Esophagus muscularis mucosa (tissue), 4 donors: ENCODE results near the gene TOMM70. TPM values are rescaled to one million over a fixed set of nuclear protein-coding genes. Genes with fewer than 3 reads are reported as not detected.

Source experiments
- DNase-seq: peaks from one replicate; pipeline ENCODE4 v3.0.0-alpha.2; 2017; ENCODE audit errors: extremely low spot score
- H3K27ac ChIP-seq, 4 donors: fragments of 200-600 bp; sonication (generic); replicated peaks in 1 of 4; 1 replicate in 3 of 4; 2 replicates in 1 of 4; pipeline ENCODE4 v1.5.1; 2016 to 2019; ENCODE audit warnings: mild to moderate bottlenecking in 1 of 4
- H3K27me3 ChIP-seq, 4 donors: fragments of 200-600 bp; sonication (generic); one replicate each; pipeline versions ENCODE4 v1.5.1 to v1.6.0; 2016 to 2019
- H3K36me3 ChIP-seq, 4 donors: fragments of 200-600 bp; sonication (generic); one replicate each; pipeline ENCODE4 v1.5.1; 2016 to 2019
- H3K4me1 ChIP-seq, 4 donors: fragments of 200-600 bp; sonication (generic); one replicate each; pipeline ENCODE4 v1.5.1; 2016 to 2019
- H3K4me3 ChIP-seq, 4 donors: fragments of 200-600 bp; sonication (generic); 1 replicate in 2 of 4; 2 replicates in 2 of 4; pipeline ENCODE4 v1.5.1; 2016 to 2019; ENCODE audit warnings: mild to moderate bottlenecking in 4 of 4, moderate library complexity in 1 of 4
- H3K9me3 ChIP-seq, 4 donors: fragments of 200-600 bp; sonication (generic); 1 replicate in 3 of 4; 2 replicates in 1 of 4; pipeline ENCODE4 v1.5.1; 2016 to 2019
- EP300 ChIP-seq: sonication (generic); formaldehyde crosslinking; IDR thresholded peaks from one replicate; pipeline ENCODE4 v1.6.1; 2017; ENCODE audit warnings: antibody characterized with exemption
- POLR2A ChIP-seq: fragments of 450-650 bp; IDR thresholded peaks from one replicate; pipeline ENCODE4 v1.6.1; 2017; ENCODE audit warnings: antibody characterized with exemption, moderate library complexity, mild to moderate bottlenecking, low read depth
- POLR2AphosphoS5 ChIP-seq, 2 donors: sonication (generic); formaldehyde crosslinking; IDR thresholded peaks; one replicate each; pipeline ENCODE4 v1.6.1; 2017; ENCODE audit warnings: antibody characterized with exemption in 2 of 2
- WGBS: methylation state at CpG from one replicate; pipeline ENCODE4 v1.1.5; 2018; 5-methylcytosine and 5-hydroxymethylcytosine counted together
- intact Hi-C: fragments of 100-400 bp; cut with DNase I; formaldehyde crosslinking; loops from one replicate; pipeline ENCODE4 v1.15.1; 2023
- total RNA-seq, 4 donors: library from RNA; depleted of rRNA; stranded (reverse); fragments of >200 nt; gene quantifications; one replicate each; pipeline versions ENCODE4 v1.1.0 to v1.2.1, GENCODE V29; 2016
- TF ChIP-seq, protein P1 (sequence below), 3 experiments: fragments of 200-600 bp in 2 of 3; fragments of 450-650 bp in 1 of 3; sonication (generic) in 2 of 3; IDR thresholded peaks; one replicate each; pipeline ENCODE4 v1.5.1; 2017 to 2019; ENCODE audit warnings: antibody characterized with exemption in 3 of 3, mild to moderate bottlenecking in 2 of 3, moderate library complexity in 1 of 3

The TOMM70 gene
- total RNA-seq, 4 donors from 2014 or later: 43.4 to 50.6 (median 46.4) TPM

DNA sequence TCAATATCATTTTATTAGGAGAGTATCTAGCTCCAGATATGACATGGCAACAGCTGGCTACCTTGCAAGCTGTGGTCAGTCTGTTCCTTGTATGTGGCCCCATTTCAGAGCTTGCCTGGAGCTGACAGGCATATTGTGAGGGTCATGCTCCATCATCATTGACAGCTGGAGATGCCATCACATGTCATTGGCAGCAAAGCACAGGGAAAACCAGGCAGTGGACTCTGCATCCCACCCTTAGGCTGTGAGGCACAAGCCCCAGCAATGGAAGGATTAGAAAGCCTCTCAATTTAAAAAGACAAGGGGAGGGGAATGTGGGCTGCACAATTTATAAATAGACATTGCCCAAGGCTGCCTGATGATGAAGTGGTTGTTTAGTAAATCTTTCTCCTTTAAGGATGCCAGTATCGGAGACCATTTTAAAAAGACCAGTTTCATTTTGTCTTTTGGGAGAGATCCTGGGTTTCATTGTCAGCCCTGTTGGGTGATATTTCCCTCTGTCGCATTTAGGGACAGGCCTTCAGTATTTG, 28.4 kb upstream of the TOMM70 start:
- no peaks in the 10 kb centered on the region for H3K9me3 ChIP-seq
- intact Hi-C loops: no loop called here
- WGBS: 88% methylated on average over 2 of the region's 2 CpGs
- no peak overlapping the region for H3K4me3 ChIP-seq
- H3K4me1 ChIP-seq: no peaks in the 10 kb centered on the region
- TF ChIP-seq POLR2A: no peak
- TF ChIP-seq, protein P1, sequence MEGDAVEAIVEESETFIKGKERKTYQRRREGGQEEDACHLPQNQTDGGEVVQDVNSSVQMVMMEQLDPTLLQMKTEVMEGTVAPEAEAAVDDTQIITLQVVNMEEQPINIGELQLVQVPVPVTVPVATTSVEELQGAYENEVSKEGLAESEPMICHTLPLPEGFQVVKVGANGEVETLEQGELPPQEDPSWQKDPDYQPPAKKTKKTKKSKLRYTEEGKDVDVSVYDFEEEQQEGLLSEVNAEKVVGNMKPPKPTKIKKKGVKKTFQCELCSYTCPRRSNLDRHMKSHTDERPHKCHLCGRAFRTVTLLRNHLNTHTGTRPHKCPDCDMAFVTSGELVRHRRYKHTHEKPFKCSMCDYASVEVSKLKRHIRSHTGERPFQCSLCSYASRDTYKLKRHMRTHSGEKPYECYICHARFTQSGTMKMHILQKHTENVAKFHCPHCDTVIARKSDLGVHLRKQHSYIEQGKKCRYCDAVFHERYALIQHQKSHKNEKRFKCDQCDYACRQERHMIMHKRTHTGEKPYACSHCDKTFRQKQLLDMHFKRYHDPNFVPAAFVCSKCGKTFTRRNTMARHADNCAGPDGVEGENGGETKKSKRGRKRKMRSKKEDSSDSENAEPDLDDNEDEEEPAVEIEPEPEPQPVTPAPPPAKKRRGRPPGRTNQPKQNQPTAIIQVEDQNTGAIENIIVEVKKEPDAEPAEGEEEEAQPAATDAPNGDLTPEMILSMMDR (IDR thresholded peaks at IDR 0.05): no peak
- no peak for DNase-seq
- no peaks in the 10 kb centered on the region for H3K36me3 ChIP-seq
- no peaks in the 10 kb centered on the region for H3K27me3 ChIP-seq
- H3K27ac ChIP-seq: no peak overlapping the region

DNA sequence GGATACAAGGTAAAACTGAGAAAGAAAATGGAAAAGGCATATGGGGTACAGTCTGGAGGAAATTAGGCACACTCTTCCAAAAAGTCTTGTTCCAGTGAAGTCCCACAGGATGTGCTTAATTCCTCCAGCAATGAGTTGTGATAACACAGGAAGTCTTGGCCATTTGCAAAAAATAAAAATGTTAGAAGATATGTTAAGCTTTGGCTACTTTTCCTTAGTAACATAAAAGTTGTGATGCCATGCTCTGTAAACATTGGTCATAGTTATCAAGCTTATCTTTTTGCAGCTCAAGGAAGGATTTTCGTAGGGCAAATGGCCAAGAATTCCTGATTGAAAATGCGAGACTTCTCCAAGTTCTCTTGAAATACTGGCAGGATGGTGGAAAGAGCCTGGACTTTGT, 26.8 kb upstream of the TOMM70 start:
- TF ChIP-seq POLR2A (no peak), POLR2AphosphoS5 (IDR thresholded peaks at IDR 0.05) (no peak), EP300 (no peak)
- TF ChIP-seq, protein P1 (IDR thresholded peaks at IDR 0.05): no peak
- intact Hi-C loops: no loop called here
- H3K36me3 ChIP-seq: no peaks in the 10 kb centered on the region
- no peaks in the 10 kb centered on the region for H3K27me3 ChIP-seq
- H3K27ac ChIP-seq: no peak overlapping the region
- no peak for DNase-seq
- H3K4me3 ChIP-seq: no peak overlapping the region
- no peaks in the 10 kb centered on the region for H3K9me3 ChIP-seq
- no peaks in the 10 kb centered on the region for H3K4me1 ChIP-seq
- WGBS: 81% methylated on average over 2 of the region's 2 CpGs

DNA sequence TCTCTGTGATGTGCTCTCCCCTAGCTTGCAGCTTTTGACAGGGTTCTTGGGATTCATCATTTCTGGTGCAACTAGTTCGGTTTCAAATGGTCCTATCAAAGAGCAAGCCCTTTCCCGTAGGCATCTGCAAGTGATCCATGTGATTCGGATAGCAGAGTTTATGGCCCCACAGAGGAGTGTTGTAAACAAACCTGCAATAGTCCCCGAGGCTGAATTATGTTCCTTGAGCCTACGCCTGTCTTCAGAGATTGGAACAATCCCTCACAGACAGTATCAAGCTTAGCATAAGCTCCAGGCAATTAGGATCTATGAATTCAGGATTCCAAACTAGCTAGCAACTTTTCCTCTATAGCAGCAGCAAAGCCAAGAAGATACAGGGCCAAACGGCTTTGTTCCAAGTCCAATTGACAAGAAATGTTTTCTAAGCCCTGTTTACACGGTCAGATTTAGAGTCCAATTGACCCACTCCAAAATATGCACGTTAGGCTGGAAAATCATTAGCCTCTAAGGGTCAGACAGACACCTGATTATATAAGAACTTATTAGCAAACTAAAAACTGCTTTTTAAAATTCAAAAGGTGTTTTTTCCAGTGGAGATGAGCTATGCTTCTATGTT, 25.3 kb upstream of the TOMM70 start:
- WGBS: 78% methylated on average over 6 of the region's 8 CpGs
- H3K27ac ChIP-seq: no peak overlapping the region
- intact Hi-C loops: no loop called here
- TF ChIP-seq, protein P1 (IDR thresholded peaks at IDR 0.05): no peak
- TF ChIP-seq POLR2A (no peak), POLR2AphosphoS5 (IDR thresholded peaks at IDR 0.05) (no peak), EP300 (no peak)
- no peaks in the 10 kb centered on the region for H3K4me1 ChIP-seq
- no peak overlapping the region for H3K4me3 ChIP-seq
- no peaks in the 10 kb centered on the region for H3K36me3 ChIP-seq
- no peaks in the 10 kb centered on the region for H3K27me3 ChIP-seq
- no peak for DNase-seq
- no peaks in the 10 kb centered on the region for H3K9me3 ChIP-seq

DNA sequence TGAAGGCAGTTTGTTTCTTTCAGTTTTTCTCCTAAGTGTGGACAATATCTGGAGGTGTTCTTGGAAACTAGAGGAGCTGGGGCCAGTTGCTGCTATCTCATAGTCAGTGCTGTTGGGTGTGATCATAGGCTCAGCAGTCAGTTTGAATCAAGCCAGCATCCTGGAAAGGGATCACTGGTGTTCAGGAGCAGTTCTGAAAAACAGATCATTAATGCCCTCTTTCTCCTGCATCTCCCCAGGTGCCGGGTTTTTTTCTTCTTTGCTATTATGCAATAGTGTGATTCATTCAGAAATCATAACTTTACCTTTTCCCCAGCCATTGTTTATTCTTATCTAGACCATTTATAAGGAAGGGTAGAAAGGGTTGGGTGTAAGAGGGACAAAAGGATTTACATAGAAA, 24.4 kb upstream of the TOMM70 start:
- WGBS: 80% methylated on average over 1 of the region's 1 CpG
- no peaks in the 10 kb centered on the region for H3K27me3 ChIP-seq
- DNase-seq: no peak
- no peaks in the 10 kb centered on the region for H3K36me3 ChIP-seq
- H3K27ac ChIP-seq: no peak overlapping the region
- TF ChIP-seq EP300: no peak
- TF ChIP-seq POLR2AphosphoS5 (IDR thresholded peaks at IDR 0.05): no peak
- TF ChIP-seq, protein P1 (IDR thresholded peaks at IDR 0.05): no peak
- TF ChIP-seq POLR2A: no peak
- intact Hi-C loops: no loop called here
- no peaks in the 10 kb centered on the region for H3K9me3 ChIP-seq
- no peak overlapping the region for H3K4me3 ChIP-seq
- no peaks in the 10 kb centered on the region for H3K4me1 ChIP-seq

DNA sequence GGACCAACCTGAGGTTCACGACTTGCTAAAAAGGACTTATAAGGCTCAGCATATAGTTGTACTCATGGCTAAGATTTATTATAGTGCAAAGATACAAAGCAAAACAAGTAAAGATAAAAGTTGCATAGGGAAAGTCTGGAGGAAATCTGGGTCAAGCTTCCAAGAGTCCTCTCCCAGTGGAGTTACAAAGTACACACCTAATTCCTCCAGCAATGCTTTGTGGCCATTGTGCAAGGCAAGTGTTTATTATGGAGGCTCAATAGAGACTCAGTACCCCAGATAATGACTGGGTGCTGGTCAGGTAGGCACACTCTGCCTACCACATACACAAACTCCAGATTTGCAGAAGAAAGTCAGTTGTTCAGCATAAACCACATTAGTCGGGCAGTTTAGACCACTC, 23.4 kb upstream of the TOMM70 start:
- no peak overlapping the region for H3K27ac ChIP-seq
- H3K9me3 ChIP-seq: no peaks in the 10 kb centered on the region
- 92% methylated on average over 2 of the region's 2 CpGs for WGBS
- intact Hi-C loops: no loop called here
- no peak for DNase-seq
- TF ChIP-seq, protein P1 (IDR thresholded peaks at IDR 0.05): no peak
- TF ChIP-seq POLR2A: no peak
- TF ChIP-seq EP300: no peak
- no peak for TF ChIP-seq POLR2AphosphoS5 (IDR thresholded peaks at IDR 0.05)
- H3K4me3 ChIP-seq: no peak overlapping the region
- no peaks in the 10 kb centered on the region for H3K4me1 ChIP-seq
- H3K27me3 ChIP-seq: no peaks in the 10 kb centered on the region
- H3K36me3 ChIP-seq: no peaks in the 10 kb centered on the region
